Measurements from ENCODE around the gene RAB1B.

The RAB1B gene

DNA sequence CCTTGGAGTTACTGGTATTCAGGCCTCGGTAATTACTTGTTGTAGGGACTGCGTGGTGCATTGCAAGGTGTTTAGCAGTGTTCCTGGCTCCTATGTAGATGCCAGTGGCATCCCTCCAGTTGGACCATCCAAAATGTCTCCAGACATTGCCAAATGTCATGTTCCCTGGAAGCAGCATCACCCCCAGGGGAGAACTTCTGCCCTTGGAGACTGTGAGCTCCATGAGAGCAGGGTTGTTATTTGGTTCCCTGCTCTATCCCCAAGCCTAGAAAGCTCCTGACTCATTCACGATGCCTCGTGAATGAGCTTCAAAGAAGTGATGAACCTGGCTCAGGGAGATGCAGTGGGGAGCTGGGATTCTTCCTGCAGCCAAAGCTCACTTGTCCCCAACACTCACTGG lies 53.2 kb downstream of the RAB1B start:
- H3K36me3 ChIP-seq (ENCODE audit: control insufficient read depth, insufficient read depth, low read length), result no peaks in the 10 kb centered on the region
- DNase-seq (ENCODE audit: extremely low read depth, insufficient read length), result no peak
- TF ChIP-seq, protein P1, sequence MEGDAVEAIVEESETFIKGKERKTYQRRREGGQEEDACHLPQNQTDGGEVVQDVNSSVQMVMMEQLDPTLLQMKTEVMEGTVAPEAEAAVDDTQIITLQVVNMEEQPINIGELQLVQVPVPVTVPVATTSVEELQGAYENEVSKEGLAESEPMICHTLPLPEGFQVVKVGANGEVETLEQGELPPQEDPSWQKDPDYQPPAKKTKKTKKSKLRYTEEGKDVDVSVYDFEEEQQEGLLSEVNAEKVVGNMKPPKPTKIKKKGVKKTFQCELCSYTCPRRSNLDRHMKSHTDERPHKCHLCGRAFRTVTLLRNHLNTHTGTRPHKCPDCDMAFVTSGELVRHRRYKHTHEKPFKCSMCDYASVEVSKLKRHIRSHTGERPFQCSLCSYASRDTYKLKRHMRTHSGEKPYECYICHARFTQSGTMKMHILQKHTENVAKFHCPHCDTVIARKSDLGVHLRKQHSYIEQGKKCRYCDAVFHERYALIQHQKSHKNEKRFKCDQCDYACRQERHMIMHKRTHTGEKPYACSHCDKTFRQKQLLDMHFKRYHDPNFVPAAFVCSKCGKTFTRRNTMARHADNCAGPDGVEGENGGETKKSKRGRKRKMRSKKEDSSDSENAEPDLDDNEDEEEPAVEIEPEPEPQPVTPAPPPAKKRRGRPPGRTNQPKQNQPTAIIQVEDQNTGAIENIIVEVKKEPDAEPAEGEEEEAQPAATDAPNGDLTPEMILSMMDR (IDR thresholded peaks at IDR 0.05; ENCODE audit: insufficient read depth, low read length, poor library complexity, severe bottlenecking), result no peak
- H3K27me3 ChIP-seq (replicated peaks; ENCODE audit: control insufficient read depth, insufficient read depth, low read length), result no peaks in the 10 kb centered on the region
- no peak overlapping the region for H3K4me3 ChIP-seq (replicated peaks; ENCODE audit: low read depth, low read length)

DNA sequence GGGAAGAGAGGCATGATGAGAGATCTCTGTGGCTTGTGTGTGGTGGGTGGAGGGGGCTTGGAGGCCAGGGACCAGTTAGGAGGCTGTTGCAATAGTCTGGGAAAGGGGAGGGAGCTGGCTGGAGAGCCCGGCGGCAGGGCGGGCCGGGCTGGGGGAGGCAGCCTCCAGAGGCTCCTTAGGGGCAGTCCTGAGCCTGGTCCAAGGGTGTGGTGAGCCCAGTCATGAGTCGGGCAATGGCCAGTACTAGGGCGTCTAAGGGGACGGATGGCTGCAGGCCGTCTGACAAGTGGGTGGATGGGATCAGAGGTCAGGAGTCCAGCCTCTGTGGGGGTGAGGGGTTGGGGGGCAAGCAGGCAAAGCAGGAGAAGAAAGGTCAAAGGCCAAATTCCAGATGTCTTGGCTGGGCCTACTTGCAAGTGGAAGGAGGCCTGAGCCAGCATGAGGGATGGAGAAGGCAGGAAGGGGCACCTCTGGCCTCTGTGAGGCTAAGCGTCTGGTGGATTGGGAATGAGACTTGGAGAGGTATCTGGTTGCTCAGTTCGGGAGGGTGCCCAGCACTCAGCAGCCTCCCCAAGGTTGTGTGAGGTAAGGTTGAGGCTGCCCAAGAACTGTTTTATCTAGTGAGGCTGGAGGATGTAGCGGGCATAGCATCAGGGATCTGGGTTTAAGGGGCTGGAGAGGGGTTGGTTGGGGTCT lies 54.4 kb downstream of the RAB1B start:
- TF ChIP-seq, protein P1 (IDR thresholded peaks at IDR 0.05; ENCODE audit: insufficient read depth, low read length, poor library complexity, severe bottlenecking), result no peak
- DNase-seq (ENCODE audit: extremely low read depth, insufficient read length), result no peak
- Histone ChIP-seq H3K4me3 (replicated peaks; ENCODE audit: low read depth, low read length) (no peak overlapping the region), H3K27me3 (replicated peaks; ENCODE audit: control insufficient read depth, insufficient read depth, low read length) (no peaks in the 10 kb centered on the region), H3K36me3 (ENCODE audit: control insufficient read depth, insufficient read depth, low read length) (no peaks in the 10 kb centered on the region)

DNA sequence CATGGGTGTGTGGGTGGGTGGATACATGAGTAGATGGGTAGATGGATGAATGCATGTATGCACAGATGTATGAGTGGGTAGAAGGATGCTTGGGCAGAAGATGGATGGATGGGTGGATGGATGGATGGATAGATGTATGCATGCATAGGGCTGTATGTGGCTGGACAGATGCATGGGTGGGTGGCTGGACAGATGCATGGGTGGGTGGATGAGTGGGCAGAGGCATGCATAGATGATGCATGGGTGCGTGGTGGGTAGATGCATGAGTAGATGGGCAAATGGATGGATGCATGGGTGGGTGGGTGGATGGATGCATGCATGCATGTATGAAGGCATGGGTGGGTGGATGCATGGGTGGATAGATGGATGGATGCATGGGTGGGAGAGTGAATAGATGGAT lies 55.2 kb downstream of the RAB1B start:
- Histone ChIP-seq H3K27me3 (replicated peaks; ENCODE audit: control insufficient read depth, insufficient read depth, low read length) (no peaks in the 10 kb centered on the region), H3K4me3 (replicated peaks; ENCODE audit: low read depth, low read length) (no peak overlapping the region), H3K36me3 (ENCODE audit: control insufficient read depth, insufficient read depth, low read length) (no peaks in the 10 kb centered on the region)
- TF ChIP-seq, protein P1 (IDR thresholded peaks at IDR 0.05; ENCODE audit: insufficient read depth, low read length, poor library complexity, severe bottlenecking), result no peak
- no peak for DNase-seq (ENCODE audit: extremely low read depth, insufficient read length)

DNA sequence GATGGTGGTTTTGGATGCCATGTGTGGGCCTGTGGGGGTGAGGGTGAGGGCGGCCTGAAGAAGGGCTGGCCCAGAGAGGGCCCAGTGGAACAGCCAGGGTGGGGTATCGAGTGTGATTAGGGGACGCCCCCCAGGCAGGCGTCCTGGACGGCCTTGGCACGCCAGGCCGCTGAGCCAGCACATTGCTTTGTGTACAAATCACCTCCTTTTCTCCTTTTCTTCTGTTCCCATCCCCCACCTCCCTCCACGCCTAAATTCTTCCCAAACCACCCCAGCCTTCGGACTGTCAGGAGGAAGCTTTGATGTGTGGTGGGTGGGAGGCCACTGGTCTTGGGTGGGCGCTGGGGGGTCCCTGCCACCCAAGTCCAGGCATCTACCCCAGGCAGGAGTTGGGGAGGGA lies 56.2 kb downstream of the RAB1B start:
- TF ChIP-seq, protein P1 (IDR thresholded peaks at IDR 0.05; ENCODE audit: insufficient read depth, low read length, poor library complexity, severe bottlenecking), result no peak
- Histone ChIP-seq H3K36me3 (ENCODE audit: control insufficient read depth, insufficient read depth, low read length) (no peaks in the 10 kb centered on the region), H3K27me3 (replicated peaks; ENCODE audit: control insufficient read depth, insufficient read depth, low read length) (no peaks in the 10 kb centered on the region), H3K4me3 (replicated peaks; ENCODE audit: low read depth, low read length) (no peak overlapping the region)
- DNase-seq (ENCODE audit: extremely low read depth, insufficient read length), result no peak

DNA sequence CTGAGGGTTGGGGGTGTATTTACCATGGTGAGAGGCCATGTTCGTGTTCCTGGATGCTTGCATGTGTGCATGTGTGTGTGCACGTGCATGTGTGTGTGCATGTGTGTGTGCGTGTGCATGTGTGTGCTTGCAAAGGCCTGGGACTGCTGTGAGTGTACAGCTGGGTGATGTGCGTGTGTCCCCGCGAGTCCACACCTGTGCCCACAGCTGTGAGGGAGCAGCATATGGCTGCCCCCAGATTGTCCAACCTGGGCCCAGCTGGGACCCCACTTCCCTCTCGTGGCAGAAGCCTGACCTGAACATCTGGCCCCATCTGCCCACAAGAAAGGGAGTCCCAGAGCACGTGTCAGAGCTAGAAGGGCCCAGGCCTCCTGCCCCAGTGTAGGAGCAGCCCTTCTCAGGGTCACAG lies 56.8 kb downstream of the RAB1B start:
- Histone ChIP-seq H3K4me3 (replicated peaks; ENCODE audit: low read depth, low read length) (no peak overlapping the region), H3K27me3 (replicated peaks; ENCODE audit: control insufficient read depth, insufficient read depth, low read length) (no peaks in the 10 kb centered on the region), H3K36me3 (ENCODE audit: control insufficient read depth, insufficient read depth, low read length) (no peaks in the 10 kb centered on the region)
- DNase-seq (ENCODE audit: extremely low read depth, insufficient read length), result no peak
- TF ChIP-seq, protein P1 (IDR thresholded peaks at IDR 0.05; ENCODE audit: insufficient read depth, low read length, poor library complexity, severe bottlenecking), result no peak

Data from GM06990 (cell line).